RWPE2 (cell line): ENCODE measurements around the gene PLXNC1.

Source experiments
- ATAC-seq: fragments of 200-7000 bp; cut with Tn5 transposase; 3 replicates; pipeline ENCODE4 v1.9.1; 2021; ENCODE audit warnings: low read depth
- DNase-seq: peaks from one replicate; pipeline ENCODE4 v3.0.0-alpha.2; 2020; ENCODE audit warnings: low spot score
- H3K27ac ChIP-seq: fragments of 450-650 bp; 2 replicates; pipeline ENCODE4 v1.5.1; 2017; ENCODE audit warnings: mild to moderate bottlenecking; ENCODE audit not compliant: poor library complexity, severe bottlenecking
- H3K27me3 ChIP-seq: fragments of 250-450 bp; sonication (Bioruptor Pico); 2 replicates; pipeline ENCODE4 v1.5.1; 2021; ENCODE audit warnings: mild to moderate bottlenecking, moderate library complexity; ENCODE audit not compliant: insufficient read depth, poor library complexity, severe bottlenecking
- H3K36me3 ChIP-seq: fragments of 250-450 bp; sonication (Bioruptor Pico); 2 replicates; pipeline ENCODE4 v1.5.1; 2020; ENCODE audit warnings: low read depth, mild to moderate bottlenecking, moderate library complexity
- H3K4me1 ChIP-seq: fragments of 250-450 bp; sonication (Bioruptor Pico); 2 replicates; pipeline ENCODE4 v1.5.1; 2021; ENCODE audit warnings: mild to moderate bottlenecking, moderate library complexity; ENCODE audit not compliant: insufficient read depth, poor library complexity, severe bottlenecking
- H3K4me3 ChIP-seq: fragments of 250-450 bp; sonication (Bioruptor Pico); 2 replicates; pipeline ENCODE4 v1.5.1; 2021; ENCODE audit warnings: mild to moderate bottlenecking, moderate library complexity; ENCODE audit not compliant: severe bottlenecking
- H3K9me3 ChIP-seq: fragments of 250-450 bp; sonication (Bioruptor Pico); 2 replicates; pipeline ENCODE4 v1.5.1; 2021; ENCODE audit warnings: mild to moderate bottlenecking, moderate library complexity; ENCODE audit not compliant: severe bottlenecking
- TF ChIP-seq, protein P1 (sequence below): fragments of 450-650 bp; IDR thresholded peaks from one replicate; pipeline ENCODE4 v1.5.1; 2017; ENCODE audit warnings: mild to moderate bottlenecking, moderate library complexity; ENCODE audit not compliant: poor library complexity, severe bottlenecking

Gene PLXNC1

DNA sequence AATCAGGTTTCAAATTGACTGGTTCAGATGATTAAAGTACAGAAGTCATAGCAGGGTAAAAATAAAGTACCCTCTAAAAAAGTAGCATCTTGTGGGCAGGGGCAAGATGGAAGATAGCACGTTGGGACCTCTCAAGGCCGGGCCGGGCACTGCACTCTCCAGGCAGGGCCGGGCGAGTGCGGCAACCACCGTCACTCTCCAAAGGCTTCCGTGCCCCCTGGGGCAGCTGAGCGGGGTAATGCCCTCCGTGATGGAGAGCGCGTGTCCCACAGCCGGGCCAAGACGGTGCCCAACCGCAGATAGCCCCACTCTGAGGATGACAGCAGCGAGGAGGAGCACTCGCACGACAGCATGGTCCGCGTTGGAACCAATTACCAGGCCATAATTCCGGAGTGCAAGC lies 8.6 kb upstream of the PLXNC1 start:
- H3K27ac ChIP-seq: no peak overlapping the region
- H3K9me3 ChIP-seq: no peaks in the 10 kb centered on the region
- TF ChIP-seq, protein P1, sequence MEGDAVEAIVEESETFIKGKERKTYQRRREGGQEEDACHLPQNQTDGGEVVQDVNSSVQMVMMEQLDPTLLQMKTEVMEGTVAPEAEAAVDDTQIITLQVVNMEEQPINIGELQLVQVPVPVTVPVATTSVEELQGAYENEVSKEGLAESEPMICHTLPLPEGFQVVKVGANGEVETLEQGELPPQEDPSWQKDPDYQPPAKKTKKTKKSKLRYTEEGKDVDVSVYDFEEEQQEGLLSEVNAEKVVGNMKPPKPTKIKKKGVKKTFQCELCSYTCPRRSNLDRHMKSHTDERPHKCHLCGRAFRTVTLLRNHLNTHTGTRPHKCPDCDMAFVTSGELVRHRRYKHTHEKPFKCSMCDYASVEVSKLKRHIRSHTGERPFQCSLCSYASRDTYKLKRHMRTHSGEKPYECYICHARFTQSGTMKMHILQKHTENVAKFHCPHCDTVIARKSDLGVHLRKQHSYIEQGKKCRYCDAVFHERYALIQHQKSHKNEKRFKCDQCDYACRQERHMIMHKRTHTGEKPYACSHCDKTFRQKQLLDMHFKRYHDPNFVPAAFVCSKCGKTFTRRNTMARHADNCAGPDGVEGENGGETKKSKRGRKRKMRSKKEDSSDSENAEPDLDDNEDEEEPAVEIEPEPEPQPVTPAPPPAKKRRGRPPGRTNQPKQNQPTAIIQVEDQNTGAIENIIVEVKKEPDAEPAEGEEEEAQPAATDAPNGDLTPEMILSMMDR: no peak
- no peak overlapping the region for H3K4me3 ChIP-seq
- no peaks in the 10 kb centered on the region for H3K36me3 ChIP-seq
- no peaks in the 10 kb centered on the region for H3K27me3 ChIP-seq
- DNase-seq: no peak
- ATAC-seq: no peak
- no peaks in the 10 kb centered on the region for H3K4me1 ChIP-seq

DNA sequence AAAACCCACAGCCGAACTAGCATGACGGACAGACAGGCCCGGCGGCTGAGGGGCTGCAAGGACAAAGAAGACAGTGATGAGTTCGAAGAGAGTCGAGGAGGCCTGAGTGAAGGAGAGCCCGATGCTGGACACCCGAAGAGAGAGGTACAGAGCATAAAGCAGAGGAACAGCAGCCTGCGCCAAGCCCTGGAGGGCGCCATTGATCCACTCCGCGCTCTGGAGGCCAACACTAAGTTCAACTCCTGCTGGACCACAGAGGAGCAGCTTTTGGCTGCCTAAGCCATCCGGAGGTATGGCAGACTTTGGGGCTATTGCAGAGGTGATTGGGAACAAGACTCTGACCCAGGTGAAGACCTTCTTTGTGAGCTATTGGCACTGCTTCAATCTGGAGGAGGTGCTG lies 7.8 kb upstream of the PLXNC1 start:
- H3K36me3 ChIP-seq: no peaks in the 10 kb centered on the region
- TF ChIP-seq, protein P1: peak; percentile 16
- no peak overlapping the region for H3K4me3 ChIP-seq
- H3K27ac ChIP-seq: no peak overlapping the region
- no peak for DNase-seq
- H3K27me3 ChIP-seq: no peaks in the 10 kb centered on the region
- no peak; the same call in 2 of the 3 replicates for ATAC-seq
- no peaks in the 10 kb centered on the region for H3K4me1 ChIP-seq
- H3K9me3 ChIP-seq: no peaks in the 10 kb centered on the region

DNA sequence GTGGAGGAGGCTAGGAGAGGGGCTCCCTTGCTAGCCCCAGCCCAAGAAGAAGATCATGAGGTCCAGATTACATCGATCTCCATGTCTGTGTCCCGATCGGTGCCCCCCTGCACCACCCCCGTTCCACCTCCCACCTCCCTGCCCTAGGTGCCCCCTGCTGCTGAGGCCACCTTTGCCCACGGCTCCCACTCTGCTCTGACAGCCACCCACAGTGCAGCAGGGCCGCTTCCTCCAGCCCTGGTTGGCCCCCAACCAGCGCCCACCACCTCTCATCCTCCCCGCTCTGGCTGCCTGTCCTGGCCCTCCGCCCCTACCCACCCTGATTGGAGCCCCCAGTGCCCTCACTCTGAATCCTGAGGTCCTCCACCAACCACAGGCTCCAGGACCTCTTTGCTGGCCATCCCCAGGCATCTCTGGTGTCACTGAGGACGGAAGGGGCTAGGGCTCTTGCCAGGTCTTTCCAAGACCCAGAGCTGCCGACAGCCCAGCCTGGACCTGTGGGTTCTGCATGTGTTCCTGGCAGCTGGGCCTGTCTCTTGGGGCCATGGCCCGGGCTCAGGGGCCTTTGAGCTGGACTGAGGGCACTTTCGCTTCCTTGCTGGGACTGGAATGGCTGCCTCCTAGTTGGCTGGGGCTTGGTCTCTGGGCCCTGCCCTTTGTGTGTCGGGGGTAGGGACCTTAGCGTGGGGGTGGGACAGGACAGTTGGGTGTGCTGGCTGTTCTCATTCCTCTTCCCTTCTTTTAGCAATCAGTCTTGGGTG lies 7.2 kb upstream of the PLXNC1 start:
- peaks cover 2% of the 10 kb centered on the region for H3K27me3 ChIP-seq
- H3K9me3 ChIP-seq: no peaks in the 10 kb centered on the region
- no peak overlapping the region for H3K4me3 ChIP-seq
- DNase-seq: no peak
- no peaks in the 10 kb centered on the region for H3K36me3 ChIP-seq
- no peak overlapping the region for H3K27ac ChIP-seq
- no peaks in the 10 kb centered on the region for H3K4me1 ChIP-seq
- TF ChIP-seq, protein P1: no peak
- ATAC-seq: no peak

DNA sequence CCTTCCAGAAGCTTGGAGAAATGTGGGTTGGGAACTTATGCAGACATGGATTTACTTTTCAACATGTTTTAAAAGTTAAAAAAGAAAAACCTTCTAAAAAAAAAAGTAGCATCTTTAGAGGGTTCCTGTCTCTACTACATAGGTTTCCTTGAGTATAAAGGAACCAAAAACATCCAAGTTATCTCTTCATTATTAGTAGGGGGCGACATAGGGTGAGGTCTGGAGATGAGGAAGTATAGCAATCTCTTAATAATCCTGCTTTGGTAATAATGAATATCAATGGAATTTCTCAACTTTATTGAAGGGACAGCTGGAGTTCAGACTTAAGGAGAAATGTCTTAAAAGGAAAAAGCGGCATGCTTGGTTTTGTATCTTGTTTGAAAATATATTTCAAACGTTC lies 6.5 kb upstream of the PLXNC1 start:
- Histone ChIP-seq H3K9me3 (no peaks in the 10 kb centered on the region), H3K4me1 (no peaks in the 10 kb centered on the region), H3K27ac (no peak overlapping the region), H3K4me3 (no peak overlapping the region), H3K36me3 (no peaks in the 10 kb centered on the region), H3K27me3 (peaks cover 9% of the 10 kb centered on the region)
- ATAC-seq (no peak), DNase-seq (no peak)
- TF ChIP-seq, protein P1: no peak

DNA sequence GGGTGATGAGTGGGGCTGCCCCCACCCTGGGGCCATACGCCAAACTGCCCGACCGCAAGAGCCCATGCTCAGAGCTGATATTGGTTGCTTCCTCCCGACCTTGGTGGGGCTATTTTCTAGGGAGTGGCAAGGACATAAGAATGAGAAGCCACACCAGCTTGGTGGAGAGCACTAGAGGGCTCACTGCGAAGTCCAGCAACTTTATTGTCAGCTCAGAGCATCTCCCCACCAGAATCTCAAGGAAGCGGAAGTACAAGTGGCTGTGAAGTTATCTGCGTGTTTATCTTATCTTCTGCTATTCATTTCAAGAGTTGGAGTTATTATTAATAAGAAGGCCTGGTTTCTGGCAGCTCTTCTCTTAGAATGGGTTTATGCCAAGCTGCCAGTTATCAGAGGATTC lies 4.9 kb upstream of the PLXNC1 start:
- TF ChIP-seq, protein P1: no peak

More for the DNA sequence above, 4.9 kb upstream of the PLXNC1 start:
- ATAC-seq: no peak
- no peaks in the 10 kb centered on the region for H3K9me3 ChIP-seq
- H3K27me3 ChIP-seq: peaks cover 21% of the 10 kb centered on the region
- DNase-seq: no peak
- H3K36me3 ChIP-seq: no peaks in the 10 kb centered on the region
- H3K4me3 ChIP-seq: no peak overlapping the region
- H3K27ac ChIP-seq: no peak overlapping the region
- no peaks in the 10 kb centered on the region for H3K4me1 ChIP-seq
